ENCODE results near the gene LHFPL4.

Gene LHFPL4

DNA sequence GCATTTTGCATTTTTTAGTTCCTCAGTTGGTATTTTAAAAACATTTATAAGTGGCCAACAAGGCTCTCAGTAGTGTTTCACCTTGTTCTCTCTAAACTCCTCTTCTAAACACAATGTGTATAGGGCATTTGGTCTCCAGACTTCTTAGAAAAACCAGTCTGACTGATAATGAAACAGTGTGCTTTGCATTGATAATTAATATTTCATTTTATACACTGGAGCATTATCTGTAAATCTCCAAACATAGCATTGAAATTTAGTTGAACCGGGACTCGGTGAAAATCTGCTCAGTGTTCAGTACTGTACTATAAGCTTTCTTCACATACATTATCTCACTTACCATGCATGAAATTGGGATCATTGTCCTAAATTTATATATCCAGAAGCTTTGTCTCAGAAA lies 102.6 kb downstream of the LHFPL4 start:
- no peak for TF ChIP-seq SIN3A (IDR thresholded peaks at IDR 0.05; ENCODE audit: borderline replicate concordance, insufficient read depth, low read length)
- TF ChIP-seq TAF1 (IDR thresholded peaks at IDR 0.05; ENCODE audit: borderline replicate concordance, insufficient read depth, low read length): no peak

DNA sequence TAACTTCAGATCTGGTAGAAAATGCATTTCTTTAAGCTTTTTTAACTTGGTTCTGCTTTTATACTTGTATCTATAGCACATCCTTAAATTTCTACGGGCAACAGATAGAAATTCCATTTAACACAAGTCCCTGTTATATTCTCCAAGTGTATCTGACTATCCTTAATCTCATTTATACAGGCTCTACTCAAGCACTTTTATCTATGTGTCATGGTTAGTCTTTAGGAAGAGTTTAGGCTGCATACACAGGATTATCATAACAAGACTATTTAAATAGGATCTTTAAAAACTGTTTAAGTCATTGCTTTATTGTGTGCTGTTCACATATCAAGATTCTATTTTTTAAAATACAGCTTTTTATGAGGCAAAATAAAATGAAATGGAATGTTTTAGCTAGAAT lies 103.5 kb downstream of the LHFPL4 start:
- TF ChIP-seq, protein P1, sequence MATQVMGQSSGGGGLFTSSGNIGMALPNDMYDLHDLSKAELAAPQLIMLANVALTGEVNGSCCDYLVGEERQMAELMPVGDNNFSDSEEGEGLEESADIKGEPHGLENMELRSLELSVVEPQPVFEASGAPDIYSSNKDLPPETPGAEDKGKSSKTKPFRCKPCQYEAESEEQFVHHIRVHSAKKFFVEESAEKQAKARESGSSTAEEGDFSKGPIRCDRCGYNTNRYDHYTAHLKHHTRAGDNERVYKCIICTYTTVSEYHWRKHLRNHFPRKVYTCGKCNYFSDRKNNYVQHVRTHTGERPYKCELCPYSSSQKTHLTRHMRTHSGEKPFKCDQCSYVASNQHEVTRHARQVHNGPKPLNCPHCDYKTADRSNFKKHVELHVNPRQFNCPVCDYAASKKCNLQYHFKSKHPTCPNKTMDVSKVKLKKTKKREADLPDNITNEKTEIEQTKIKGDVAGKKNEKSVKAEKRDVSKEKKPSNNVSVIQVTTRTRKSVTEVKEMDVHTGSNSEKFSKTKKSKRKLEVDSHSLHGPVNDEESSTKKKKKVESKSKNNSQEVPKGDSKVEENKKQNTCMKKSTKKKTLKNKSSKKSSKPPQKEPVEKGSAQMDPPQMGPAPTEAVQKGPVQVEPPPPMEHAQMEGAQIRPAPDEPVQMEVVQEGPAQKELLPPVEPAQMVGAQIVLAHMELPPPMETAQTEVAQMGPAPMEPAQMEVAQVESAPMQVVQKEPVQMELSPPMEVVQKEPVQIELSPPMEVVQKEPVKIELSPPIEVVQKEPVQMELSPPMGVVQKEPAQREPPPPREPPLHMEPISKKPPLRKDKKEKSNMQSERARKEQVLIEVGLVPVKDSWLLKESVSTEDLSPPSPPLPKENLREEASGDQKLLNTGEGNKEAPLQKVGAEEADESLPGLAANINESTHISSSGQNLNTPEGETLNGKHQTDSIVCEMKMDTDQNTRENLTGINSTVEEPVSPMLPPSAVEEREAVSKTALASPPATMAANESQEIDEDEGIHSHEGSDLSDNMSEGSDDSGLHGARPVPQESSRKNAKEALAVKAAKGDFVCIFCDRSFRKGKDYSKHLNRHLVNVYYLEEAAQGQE (IDR thresholded peaks at IDR 0.05; ENCODE audit: insufficient read depth in 1 of 2, low read depth in 2 of 2, low read length in 2 of 2): no peak
- no peak for TF ChIP-seq TAF1 (IDR thresholded peaks at IDR 0.05; ENCODE audit: borderline replicate concordance, insufficient read depth, low read length)
- no peak for TF ChIP-seq SIN3A (IDR thresholded peaks at IDR 0.05; ENCODE audit: borderline replicate concordance, insufficient read depth, low read length)
- TF ChIP-seq FOXP2 (optimal IDR thresholded peaks at IDR 0.05; ENCODE audit: borderline replicate concordance, extremely low read depth, extremely low read length, insufficient read depth): no peak
- no peak for TF ChIP-seq POLR2AphosphoS5 (IDR thresholded peaks at IDR 0.05; ENCODE audit: low read depth, low read length)

DNA sequence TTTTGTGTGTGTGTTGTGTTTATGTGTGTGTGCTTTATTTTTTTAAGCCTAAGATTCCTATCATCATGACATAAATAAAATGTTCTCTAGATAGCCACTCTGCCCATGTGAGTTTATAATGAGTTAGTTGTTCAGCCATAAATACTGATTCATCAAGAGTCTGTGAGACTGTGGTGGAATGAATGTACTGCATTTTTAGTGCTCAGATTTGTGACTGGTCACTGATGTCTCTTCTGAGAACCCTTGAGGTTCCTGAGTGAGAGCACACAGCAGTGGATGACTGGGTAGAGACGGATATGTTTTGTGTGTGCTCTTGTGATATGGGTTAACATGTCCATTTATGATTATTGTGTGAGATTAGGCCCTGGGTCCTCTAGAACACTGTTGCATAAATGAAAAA lies 105.0 kb downstream of the LHFPL4 start:
- TF ChIP-seq TAF1 (IDR thresholded peaks at IDR 0.05; ENCODE audit: borderline replicate concordance, insufficient read depth, low read length) (no peak), POLR2AphosphoS5 (IDR thresholded peaks at IDR 0.05; ENCODE audit: low read depth, low read length) (no peak), FOXP2 (optimal IDR thresholded peaks at IDR 0.05; ENCODE audit: borderline replicate concordance, extremely low read depth, extremely low read length, insufficient read depth) (no peak), SIN3A (IDR thresholded peaks at IDR 0.05; ENCODE audit: borderline replicate concordance, insufficient read depth, low read length) (no peak)
- TF ChIP-seq, protein P1 (IDR thresholded peaks at IDR 0.05; ENCODE audit: insufficient read depth in 1 of 2, low read depth in 2 of 2, low read length in 2 of 2): no peak
